ENCODE measurements around the gene SERGEF.
"Not testable (repeated sequence)": the region's sequence is repeated elsewhere in the genome, so short reads cannot be mapped to it uniquely, and the experiment has no call there.

Gene SERGEF

GRCh38 chr11:18000128-18000527 lies 12.7 kb downstream of the SERGEF start:
- DNase-seq (ENCODE audit: low read depth): not testable (repeated sequence)

GRCh38 chr11:17992916-17993315 lies 19.9 kb downstream of the SERGEF start:
- DNase-seq (ENCODE audit: low read depth): no peak

- no peak for DNase-seq (ENCODE audit: low read depth)
Measured at GRCh38 chr11:17991783-17992433, 20.9 kb downstream of the SERGEF start.

GRCh38 chr11:17989306-17989705 lies 23.5 kb downstream of the SERGEF start:
- no peak for DNase-seq (ENCODE audit: low read depth)

GRCh38 chr11:17988465-17988864 lies 24.4 kb downstream of the SERGEF start:
- DNase-seq (ENCODE audit: low read depth): no peak

- DNase-seq (ENCODE audit: low read depth): no peak
Measured at GRCh38 chr11:17987826-17988225, 25.0 kb downstream of the SERGEF start.

- no peak for DNase-seq (ENCODE audit: low read depth)
Measured at GRCh38 chr11:17986711-17987220, 26.1 kb downstream of the SERGEF start.

GRCh38 chr11:17986007-17986710 lies 26.7 kb downstream of the SERGEF start:
- peak; percentile 41 for DNase-seq (ENCODE audit: low read depth)

GRCh38 chr11:17985517-17985916 lies 27.3 kb downstream of the SERGEF start:
- no peak for DNase-seq (ENCODE audit: low read depth)

- no peak for DNase-seq (ENCODE audit: low read depth)
Measured at GRCh38 chr11:17983569-17983968, 29.3 kb downstream of the SERGEF start.

- DNase-seq (ENCODE audit: low read depth): no peak
Measured at GRCh38 chr11:17979770-17980371, 33.0 kb downstream of the SERGEF start.

GRCh38 chr11:17978553-17979287 lies 34.1 kb downstream of the SERGEF start:
- DNase-seq (ENCODE audit: low read depth): peak; percentile 18

GRCh38 chr11:17976651-17977050 lies 36.2 kb downstream of the SERGEF start:
- DNase-seq (ENCODE audit: low read depth): no peak

- no peak for DNase-seq (ENCODE audit: low read depth)
Measured at GRCh38 chr11:17974246-17974645, 38.6 kb downstream of the SERGEF start.

- DNase-seq (ENCODE audit: low read depth): peak; percentile 83
Measured at GRCh38 chr11:17972987-17973386, 39.9 kb downstream of the SERGEF start.

- no peak for DNase-seq (ENCODE audit: low read depth)
Measured at GRCh38 chr11:17968206-17968605, 44.6 kb downstream of the SERGEF start.

GRCh38 chr11:17967661-17968060 lies 45.2 kb downstream of the SERGEF start:
- DNase-seq (ENCODE audit: low read depth): no peak

GRCh38 chr11:17960091-17960490 lies 52.8 kb downstream of the SERGEF start:
- no peak for DNase-seq (ENCODE audit: low read depth)

- DNase-seq (ENCODE audit: low read depth): no peak
Measured at GRCh38 chr11:17958446-17958845, 54.4 kb downstream of the SERGEF start.

GRCh38 chr11:17954395-17955252 lies 58.2 kb downstream of the SERGEF start:
- no peak for DNase-seq (ENCODE audit: low read depth)

GRCh38 chr11:17952487-17952886 lies 60.4 kb downstream of the SERGEF start:
- DNase-seq (ENCODE audit: low read depth): no peak

All from GM04504 (cell line).